Loucy (cell line): ENCODE data around the gene OR10AD1.

Experiments
- H2AFZ ChIP-seq: fragments of 200-600 bp; sonication (generic); 2 replicates; pipeline ENCODE4 v1.6.0; 2016; ENCODE audit warnings: antibody characterized with exemption, mild to moderate bottlenecking, low read length, moderate library complexity
- H3F3A ChIP-seq: fragments of 200-600 bp; 2 replicates; pipeline ENCODE4 v1.6.0; 2016; ENCODE audit warnings: antibody characterized with exemption, low read depth, mild to moderate bottlenecking
- H3K27me3 ChIP-seq: fragments of 200-600 bp; sonication (generic); 2 replicates; pipeline ENCODE4 v1.6.1; 2014; ENCODE audit warnings: low read length, mild to moderate bottlenecking; ENCODE audit not compliant: insufficient read depth, poor library complexity, severe bottlenecking
- H3K36me3 ChIP-seq: fragments of 200-600 bp; sonication (generic); 2 replicates; pipeline ENCODE4 v1.6.1; 2016; ENCODE audit warnings: low read length; ENCODE audit not compliant: insufficient read depth
- H3K4me1 ChIP-seq: fragments of 200-600 bp; sonication (generic); 2 replicates; pipeline ENCODE4 v1.5.1; 2014; ENCODE audit warnings: low read length, mild to moderate bottlenecking; ENCODE audit not compliant: insufficient read depth, poor library complexity, severe bottlenecking
- H3K4me2 ChIP-seq: fragments of 200-600 bp; sonication (generic); 2 replicates; pipeline ENCODE4 v1.6.0; 2014; ENCODE audit warnings: antibody characterized with exemption, low read length, low read depth, mild to moderate bottlenecking; ENCODE audit not compliant: poor library complexity, severe bottlenecking
- H3K4me3 ChIP-seq: fragments of 200-600 bp; sonication (generic); 2 replicates; pipeline ENCODE4 v1.5.1; 2014; ENCODE audit warnings: low read length, mild to moderate bottlenecking, mixed read lengths; ENCODE audit not compliant: poor library complexity, severe bottlenecking
- H3K79me2 ChIP-seq: fragments of 200-600 bp; sonication (generic); 2 replicates; pipeline ENCODE4 v1.6.1; 2014; ENCODE audit warnings: low read length; ENCODE audit not compliant: insufficient read depth
- H3K9ac ChIP-seq: fragments of 200-600 bp; sonication (generic); 2 replicates; pipeline ENCODE4 v1.6.0; 2014; ENCODE audit warnings: mild to moderate bottlenecking, low read depth, low read length, moderate library complexity; ENCODE audit not compliant: poor library complexity, severe bottlenecking
- H3K9me2 ChIP-seq: fragments of 200-600 bp; sonication (generic); replicated peaks from 2 replicates; pipeline ENCODE4 v1.6.1; 2016; ENCODE audit warnings: low read depth, low read length, mixed read lengths
- H3K9me3 ChIP-seq: fragments of 200-600 bp; sonication (generic); 2 replicates; pipeline ENCODE4 v1.6.1; 2014; ENCODE audit warnings: mild to moderate bottlenecking, antibody characterized with exemption, low read length, low read depth; ENCODE audit not compliant: insufficient read depth
- H4K20me1 ChIP-seq: fragments of 200-600 bp; sonication (generic); 2 replicates; pipeline ENCODE4 v1.6.0; 2014; ENCODE audit warnings: antibody characterized with exemption, low read length, mild to moderate bottlenecking; ENCODE audit not compliant: insufficient read depth, poor library complexity, severe bottlenecking
- EZH2phosphoT487 ChIP-seq: fragments of 200-600 bp; IDR thresholded peaks from 2 replicates; pipeline ENCODE4 v1.6.1; 2018; ENCODE audit warnings: antibody characterized with exemption, mild to moderate bottlenecking, moderate library complexity, borderline replicate concordance
- TF ChIP-seq, protein P1 (sequence below): fragments of 200-600 bp; sonication (generic); conservative IDR thresholded peaks from 2 replicates; pipeline ENCODE4 v1.5.1; 2014; ENCODE audit warnings: mild to moderate bottlenecking, antibody characterized with exemption, low read length

OR10AD1 gene

DNA sequence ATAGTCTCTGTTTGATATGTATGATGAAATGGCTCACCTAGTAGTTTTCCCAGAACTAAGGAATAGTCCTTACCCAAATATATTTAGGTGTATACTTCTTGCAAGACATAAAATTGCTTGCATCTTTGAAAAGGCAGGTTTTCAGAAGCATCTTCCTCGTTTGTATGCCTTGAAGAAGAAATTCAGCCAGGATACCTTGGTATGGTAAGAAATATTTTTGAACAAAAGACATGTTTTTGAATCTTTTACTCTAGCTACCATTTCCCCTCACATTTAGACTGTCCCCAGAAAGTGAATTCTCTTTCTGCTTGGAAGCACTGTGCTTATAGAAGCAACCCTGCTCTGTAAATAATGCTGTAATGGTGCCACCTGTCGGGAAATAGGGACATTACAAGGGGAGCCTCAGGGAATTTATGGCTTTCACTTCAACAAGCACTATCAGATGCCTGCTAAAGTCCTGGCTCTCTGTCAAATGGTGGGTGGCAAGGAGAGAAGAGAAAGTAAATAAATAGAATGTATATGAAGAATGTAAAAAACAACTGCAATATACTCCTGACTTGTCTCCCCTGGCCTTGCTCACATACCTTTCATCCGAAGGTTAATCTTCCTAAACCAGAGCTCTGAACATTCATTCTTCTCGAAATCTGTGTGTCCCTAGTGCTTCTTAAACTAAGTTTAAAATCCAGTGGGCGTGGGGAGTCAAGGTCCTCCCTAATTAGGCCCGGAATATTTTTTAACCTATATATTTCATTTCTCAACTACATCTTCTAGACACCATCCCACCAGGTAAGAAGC, 13.6 kb downstream of the OR10AD1 start:
- no peaks in the 10 kb centered on the region for H3K27me3 ChIP-seq
- H3K9me2 ChIP-seq = no peaks in the 10 kb centered on the region
- no peaks in the 10 kb centered on the region for H3K9me3 ChIP-seq
- TF ChIP-seq, protein P1, sequence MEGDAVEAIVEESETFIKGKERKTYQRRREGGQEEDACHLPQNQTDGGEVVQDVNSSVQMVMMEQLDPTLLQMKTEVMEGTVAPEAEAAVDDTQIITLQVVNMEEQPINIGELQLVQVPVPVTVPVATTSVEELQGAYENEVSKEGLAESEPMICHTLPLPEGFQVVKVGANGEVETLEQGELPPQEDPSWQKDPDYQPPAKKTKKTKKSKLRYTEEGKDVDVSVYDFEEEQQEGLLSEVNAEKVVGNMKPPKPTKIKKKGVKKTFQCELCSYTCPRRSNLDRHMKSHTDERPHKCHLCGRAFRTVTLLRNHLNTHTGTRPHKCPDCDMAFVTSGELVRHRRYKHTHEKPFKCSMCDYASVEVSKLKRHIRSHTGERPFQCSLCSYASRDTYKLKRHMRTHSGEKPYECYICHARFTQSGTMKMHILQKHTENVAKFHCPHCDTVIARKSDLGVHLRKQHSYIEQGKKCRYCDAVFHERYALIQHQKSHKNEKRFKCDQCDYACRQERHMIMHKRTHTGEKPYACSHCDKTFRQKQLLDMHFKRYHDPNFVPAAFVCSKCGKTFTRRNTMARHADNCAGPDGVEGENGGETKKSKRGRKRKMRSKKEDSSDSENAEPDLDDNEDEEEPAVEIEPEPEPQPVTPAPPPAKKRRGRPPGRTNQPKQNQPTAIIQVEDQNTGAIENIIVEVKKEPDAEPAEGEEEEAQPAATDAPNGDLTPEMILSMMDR = peak; percentile 92
- TF ChIP-seq EZH2phosphoT487 = no peak
- H3K9ac ChIP-seq = no peak overlapping the region
- H3K4me1 ChIP-seq = peaks cover 24% of the 10 kb centered on the region
- no peaks in the 10 kb centered on the region for H3K36me3 ChIP-seq
- H3K4me2 ChIP-seq = no peak overlapping the region
- H3F3A ChIP-seq = no peaks in the 10 kb centered on the region; the same call in 1 of the 2 replicates
- H2AFZ ChIP-seq = no peak overlapping the region
- H3K4me3 ChIP-seq = no peak overlapping the region
- no peaks in the 10 kb centered on the region for H3K79me2 ChIP-seq
- no peaks in the 10 kb centered on the region for H4K20me1 ChIP-seq

GRCh38 chr12:48187916-48188695, 15.0 kb downstream of the OR10AD1 start:
- no peak for TF ChIP-seq EZH2phosphoT487
- TF ChIP-seq, protein P1 = no peak
- no peaks in the 10 kb centered on the region for H3K79me2 ChIP-seq
- no peak overlapping the region for H3K9ac ChIP-seq
- no peaks in the 10 kb centered on the region for H3K9me3 ChIP-seq
- no peaks in the 10 kb centered on the region; the same call in 1 of the 2 replicates for H3F3A ChIP-seq
- no peak overlapping the region for H3K4me2 ChIP-seq
- H4K20me1 ChIP-seq = no peaks in the 10 kb centered on the region
- peaks cover 19% of the 10 kb centered on the region for H3K4me1 ChIP-seq
- H3K27me3 ChIP-seq = no peaks in the 10 kb centered on the region
- H2AFZ ChIP-seq = peak overlapping the region; percentile 24; the same call in 1 of the 2 replicates
- no peaks in the 10 kb centered on the region for H3K36me3 ChIP-seq
- no peak overlapping the region for H3K4me3 ChIP-seq
- H3K9me2 ChIP-seq = no peaks in the 10 kb centered on the region

DNA sequence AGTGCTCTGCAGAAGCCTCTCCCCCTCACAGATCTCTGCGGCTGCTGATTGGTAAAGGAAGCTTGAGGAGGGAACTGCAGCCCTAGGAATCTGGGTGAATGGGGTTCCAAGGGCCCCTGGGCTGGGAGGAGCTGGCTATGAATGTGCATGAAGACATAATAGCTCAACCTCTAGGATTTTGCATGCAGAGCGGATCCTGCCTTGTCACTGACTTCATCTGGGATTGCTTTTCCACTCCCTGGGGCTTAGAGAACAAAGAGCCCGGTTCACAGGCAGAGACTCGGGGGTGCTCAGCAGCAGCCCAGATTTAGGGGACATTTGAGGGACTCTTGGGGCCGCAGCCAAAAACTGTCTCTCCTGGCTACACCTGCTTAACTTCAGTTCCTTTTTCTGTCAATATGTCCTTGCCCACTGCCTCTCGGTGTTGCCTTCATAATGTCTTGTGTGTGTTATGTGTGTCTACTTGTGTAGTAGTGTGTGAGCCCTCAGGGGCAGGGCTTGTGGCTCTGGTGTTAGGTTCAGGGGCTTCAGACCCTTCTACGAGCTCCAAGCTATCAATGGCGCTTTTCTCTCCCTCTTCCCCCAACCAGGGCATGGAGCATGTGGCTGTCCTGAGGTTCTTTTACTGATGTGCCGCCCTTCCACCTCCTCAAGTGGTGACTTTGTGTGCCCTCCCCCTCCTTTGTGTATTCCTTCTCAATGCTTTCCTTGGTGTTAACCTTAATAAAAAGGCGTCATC, 17.7 kb downstream of the OR10AD1 start:
- no peak for TF ChIP-seq EZH2phosphoT487
- TF ChIP-seq, protein P1 = no peak
- H3F3A ChIP-seq = no peaks in the 10 kb centered on the region; the same call in 1 of the 2 replicates
- H3K4me3 ChIP-seq = no peak overlapping the region
- H4K20me1 ChIP-seq = no peaks in the 10 kb centered on the region
- H3K9ac ChIP-seq = no peak overlapping the region
- H3K4me2 ChIP-seq = peak overlapping the region; percentile 47
- no peaks in the 10 kb centered on the region for H3K79me2 ChIP-seq
- peaks cover 26% of the 10 kb centered on the region for H3K4me1 ChIP-seq
- no peaks in the 10 kb centered on the region for H3K9me3 ChIP-seq
- H3K27me3 ChIP-seq = no peaks in the 10 kb centered on the region
- peak overlapping the region; percentile 71 for H2AFZ ChIP-seq
- H3K36me3 ChIP-seq = no peaks in the 10 kb centered on the region
- no peaks in the 10 kb centered on the region for H3K9me2 ChIP-seq
